PFSK-1 (cell line): ENCODE data around the gene KIF5A.

Experiments
- FOXP2 ChIP-seq: optimal IDR thresholded peaks from 2 replicates; pipeline ENCODE3; 2011; ENCODE audit warnings: borderline replicate concordance, control low read depth, inconsistent platforms; ENCODE audit not compliant: insufficient read depth; ENCODE audit errors: extremely low read length, extremely low read depth
- POLR2AphosphoS5 ChIP-seq: IDR thresholded peaks from 2 replicates; pipeline ENCODE4 v1.6.1; 2012; ENCODE audit warnings: low read depth, mild to moderate bottlenecking, control low read depth, low read length, moderate library complexity
- REST ChIP-seq, 2 experiments: IDR thresholded peaks; 2 replicates each; pipeline versions ENCODE4 v1.6.1 to v1.8.0; 2011 to 2012; ENCODE audit warnings: low read depth in 2 of 2, low read length in 2 of 2, control low read depth in 1 of 2, inconsistent platforms in 1 of 2, mild to moderate bottlenecking in 1 of 2, moderate library complexity in 1 of 2; ENCODE audit not compliant: insufficient read depth in 1 of 2
- SIN3A ChIP-seq: IDR thresholded peaks from 2 replicates; pipeline ENCODE4 v1.6.1; 2012; ENCODE audit warnings: mild to moderate bottlenecking, low read length, moderate library complexity, borderline replicate concordance; ENCODE audit not compliant: insufficient read depth
- TAF1 ChIP-seq: IDR thresholded peaks from 2 replicates; pipeline ENCODE4 v1.6.1; 2012; ENCODE audit warnings: low read length, control low read depth, borderline replicate concordance; ENCODE audit not compliant: insufficient read depth

GRCh38 chr12:57616383-57617101 is 66.7 kb downstream of the KIF5A start:
- TF ChIP-seq POLR2AphosphoS5 = no peak
- no peak for TF ChIP-seq SIN3A
- no peak for TF ChIP-seq TAF1
- no peak for TF ChIP-seq REST (IDR thresholded peaks at IDR 0.05; ENCODE audit: insufficient read depth in 1 of 2, low read depth in 2 of 2, low read length in 2 of 2)
- TF ChIP-seq FOXP2 = no peak
